WTC11 (cell line): ENCODE results near the gene UTS2B. TPM values are rescaled to one million over a fixed set of nuclear protein-coding genes. Genes with fewer than 3 reads are reported as not detected.

ENCODE experiments used
- ATAC-seq: fragments of 200-7000 bp; cut with Tn5 transposase; 2 replicates; pipeline ENCODE4 v1.10.0; 2021; ENCODE audit warnings: mild to moderate bottlenecking, moderate library complexity
- CTCF ChIA-PET: fragments of 300-600 bp; sonication (Branson Sonifier 250); formaldehyde crosslinking; loops from one replicate; lab custom pipeline; 2021; ENCODE audit warnings: antibody characterized with exemption; lab: Charles Lee
- POLR2A ChIA-PET: fragments of 350-600 bp; sonication (Branson Sonifier 250); formaldehyde crosslinking; loops from one replicate; lab custom pipeline; 2021; ENCODE audit warnings: antibody characterized with exemption; lab: Charles Lee
- DNase-seq: peaks from one replicate; pipeline ENCODE4 v3.0.0; 2021; ENCODE audit warnings: low spot score
- H3K27ac Mint-ChIP-seq: 2 replicates; pipeline ENCODE4 v1.8.0; 2021; ENCODE audit warnings: mixed read lengths
- H3K27me3 Mint-ChIP-seq: 2 replicates; pipeline ENCODE4 v1.8.0; 2021; ENCODE audit warnings: low read depth, mild to moderate bottlenecking, moderate library complexity, mixed read lengths
- H3K36me3 Mint-ChIP-seq: 2 replicates; pipeline ENCODE4 v1.8.0; 2021; ENCODE audit warnings: mixed read lengths
- H3K4me1 Mint-ChIP-seq: 2 replicates; pipeline ENCODE4 v1.8.0; 2022; ENCODE audit warnings: mixed read lengths
- H3K4me3 Mint-ChIP-seq: 2 replicates; pipeline ENCODE4 v1.8.0; 2021; ENCODE audit warnings: mild to moderate bottlenecking, moderate library complexity, mixed read lengths
- H3K9me3 Mint-ChIP-seq: 2 replicates; pipeline ENCODE4 v1.8.0; 2021; ENCODE audit warnings: mixed read lengths
- ATF1 ChIP-seq: sonication (generic); formaldehyde crosslinking; IDR thresholded peaks from 2 replicates; pipeline ENCODE4 v1.8.1; 2023; ENCODE audit warnings: mild to moderate bottlenecking, moderate library complexity, missing genetic modification reagents
- ELF4 ChIP-seq: sonication (generic); formaldehyde crosslinking; IDR thresholded peaks from 2 replicates; pipeline ENCODE4 v1.8.1; 2022; ENCODE audit warnings: low read depth, mild to moderate bottlenecking, moderate library complexity, missing genetic modification reagents
- ERG ChIP-seq: fragments of 250-450 bp; sonication (Bioruptor Pico); IDR thresholded peaks from 2 replicates; pipeline ENCODE4 v1.8.0; 2021; ENCODE audit warnings: mild to moderate bottlenecking
- FOXP4 ChIP-seq: sonication (generic); formaldehyde crosslinking; IDR thresholded peaks from 2 replicates; pipeline ENCODE4 v1.8.0; 2022; ENCODE audit warnings: mild to moderate bottlenecking, missing genetic modification reagents
- GABPB1 ChIP-seq: sonication (generic); formaldehyde crosslinking; IDR thresholded peaks from 2 replicates; pipeline ENCODE4 v1.8.1; 2023; ENCODE audit warnings: mild to moderate bottlenecking, missing genetic modification reagents
- GRHL2 ChIP-seq: fragments of 250-450 bp; sonication (Bioruptor Pico); IDR thresholded peaks from 2 replicates; pipeline ENCODE4 v1.8.0; 2022; ENCODE audit warnings: mild to moderate bottlenecking, moderate library complexity; ENCODE audit not compliant: insufficient replicate concordance, severe bottlenecking
- MAX ChIP-seq: sonication (generic); formaldehyde crosslinking; IDR thresholded peaks from 2 replicates; pipeline ENCODE4 v1.8.0; 2022; ENCODE audit warnings: mild to moderate bottlenecking, missing genetic modification reagents
- MXD4 ChIP-seq: fragments of 250-450 bp; sonication (Bioruptor Pico); IDR thresholded peaks from 2 replicates; pipeline ENCODE4 v1.8.0; 2021; ENCODE audit warnings: mild to moderate bottlenecking, moderate library complexity, borderline replicate concordance
- MYBL2 ChIP-seq: sonication (generic); formaldehyde crosslinking; IDR thresholded peaks from 2 replicates; pipeline ENCODE4 v1.8.1; 2023; ENCODE audit warnings: mild to moderate bottlenecking, moderate library complexity, missing genetic modification reagents
- NFE2L1 ChIP-seq: sonication (generic); formaldehyde crosslinking; IDR thresholded peaks from 2 replicates; pipeline ENCODE4 v1.8.1; 2023; ENCODE audit warnings: missing genetic modification reagents
- PREB ChIP-seq: sonication (generic); formaldehyde crosslinking; IDR thresholded peaks from 2 replicates; pipeline ENCODE4 v1.8.1; 2022; ENCODE audit warnings: mild to moderate bottlenecking, missing genetic modification reagents, moderate library complexity, borderline replicate concordance
- PRRX2 ChIP-seq: fragments of 250-450 bp; sonication (Bioruptor Pico); IDR thresholded peaks from 2 replicates; pipeline ENCODE4 v1.8.0; 2021; ENCODE audit warnings: mild to moderate bottlenecking
- RORB ChIP-seq: fragments of 250-450 bp; sonication (Bioruptor Pico); IDR thresholded peaks from 2 replicates; pipeline ENCODE4 v1.9.0; 2021; ENCODE audit warnings: mild to moderate bottlenecking
- SMAD4 ChIP-seq: sonication (generic); formaldehyde crosslinking; IDR thresholded peaks from 2 replicates; pipeline ENCODE4 v1.8.0; 2022; ENCODE audit warnings: mild to moderate bottlenecking, missing genetic modification reagents
- SOX15 ChIP-seq: fragments of 250-450 bp; sonication (Bioruptor Pico); IDR thresholded peaks from 2 replicates; pipeline ENCODE4 v1.9.0; 2021; ENCODE audit warnings: mild to moderate bottlenecking
- STAT6 ChIP-seq: sonication (generic); formaldehyde crosslinking; conservative IDR thresholded peaks from 2 replicates; pipeline ENCODE4 v1.8.1; 2023; ENCODE audit warnings: mild to moderate bottlenecking, low read depth, missing genetic modification reagents, moderate library complexity
- TCF7 ChIP-seq: sonication (generic); formaldehyde crosslinking; IDR thresholded peaks from 2 replicates; pipeline ENCODE4 v1.8.0; 2022; ENCODE audit warnings: mild to moderate bottlenecking, low read depth, missing genetic modification reagents, moderate library complexity
- ZMAT4 ChIP-seq: fragments of 250-450 bp; sonication (Bioruptor Pico); IDR thresholded peaks from 2 replicates; pipeline ENCODE4 v1.9.0; 2021; ENCODE audit warnings: mild to moderate bottlenecking
- ZNF121 ChIP-seq: sonication (generic); formaldehyde crosslinking; IDR thresholded peaks from 2 replicates; pipeline ENCODE4 v1.8.0; 2023; ENCODE audit warnings: missing genetic modification reagents
- ZNF219 ChIP-seq: sonication (generic); formaldehyde crosslinking; IDR thresholded peaks from 2 replicates; pipeline ENCODE4 v1.8.0; 2023; ENCODE audit warnings: missing genetic modification reagents, mild to moderate bottlenecking, borderline replicate concordance
- ZNF317 ChIP-seq: sonication (generic); formaldehyde crosslinking; IDR thresholded peaks from 2 replicates; pipeline ENCODE4 v1.8.1; 2023; ENCODE audit warnings: low read depth, mild to moderate bottlenecking, moderate library complexity, missing genetic modification reagents, borderline replicate concordance
- ZNF416 ChIP-seq: fragments of 250-450 bp; sonication (Bioruptor Pico); IDR thresholded peaks from 2 replicates; pipeline ENCODE4 v1.9.0; 2021; ENCODE audit warnings: mild to moderate bottlenecking, inconsistent platforms
- ZNF512 ChIP-seq: sonication (generic); formaldehyde crosslinking; IDR thresholded peaks from 2 replicates; pipeline ENCODE4 v1.8.1; 2022; ENCODE audit warnings: missing genetic modification reagents, borderline replicate concordance
- ZNF671 ChIP-seq: fragments of 250-450 bp; sonication (Bioruptor Pico); IDR thresholded peaks from 2 replicates; pipeline ENCODE4 v1.8.0; 2021; ENCODE audit warnings: mild to moderate bottlenecking
- total RNA-seq: library from RNA; stranded (reverse); gene quantifications from 3 replicates; pipeline ENCODE4 v1.2.3, GENCODE V29; 2021

UTS2B gene
- total RNA-seq, 1 experiment from 2014 or later: not detected

GRCh38 chr3:191282251-191283185 lies 47.8 kb downstream of the UTS2B start:
- Mint-ChIP-seq H3K9me3 (no peaks in the 10 kb centered on the region), H3K36me3 (no peaks in the 10 kb centered on the region), H3K27me3 (no peaks in the 10 kb centered on the region), H3K4me3 (no peak overlapping the region), H3K4me1 (no peaks in the 10 kb centered on the region)
- DNase-seq (no peak), ATAC-seq (no peak)
- POLR2A ChIA-PET: no interaction called here
- TF ChIP-seq SMAD4: no peak
- TF ChIP-seq RORB (CRISPR knock-in tag): no peak
- TF ChIP-seq ZNF416: no peak
- TF ChIP-seq ATF1 (CRISPR knock-in tag): no peak
- no peak for TF ChIP-seq NFE2L1 (CRISPR knock-in tag)
- no peak for TF ChIP-seq MAX (CRISPR knock-in tag)
- TF ChIP-seq ZMAT4: no peak
- no peak for TF ChIP-seq ZNF512 (CRISPR knock-in tag)
- TF ChIP-seq PREB (CRISPR knock-in tag): no peak
- TF ChIP-seq ZNF121: no peak
- no peak for TF ChIP-seq MXD4 (CRISPR knock-in tag)
- TF ChIP-seq TCF7: no peak
- TF ChIP-seq SOX15 (CRISPR knock-in tag): no peak
- no peak for TF ChIP-seq ZNF219 (CRISPR knock-in tag)
- TF ChIP-seq ZNF671 (CRISPR knock-in tag): no peak
- TF ChIP-seq PRRX2 (CRISPR knock-in tag): no peak
- TF ChIP-seq, all 79 proteins: peak for 0
- H3K27ac Mint-ChIP-seq: no peak overlapping the region
- CTCF ChIA-PET: no interaction called here

GRCh38 chr3:191280882-191281281 lies 49.4 kb downstream of the UTS2B start:
- ChIA-PET POLR2A (no interaction called here), CTCF (no interaction called here)
- DNase-seq: no peak
- Mint-ChIP-seq H3K36me3 (no peaks in the 10 kb centered on the region), H3K4me3 (no peak overlapping the region), H3K27ac (no peak overlapping the region), H3K4me1 (no peaks in the 10 kb centered on the region), H3K27me3 (no peaks in the 10 kb centered on the region), H3K9me3 (no peaks in the 10 kb centered on the region)
- TF ChIP-seq ELF4 (CRISPR knock-in tag): no peak
- TF ChIP-seq ERG (CRISPR knock-in tag): no peak
- no peak for TF ChIP-seq PREB (CRISPR knock-in tag)
- no peak for TF ChIP-seq GABPB1
- TF ChIP-seq GRHL2 (CRISPR knock-in tag): no peak
- TF ChIP-seq FOXP4 (CRISPR knock-in tag): no peak
- TF ChIP-seq STAT6 (CRISPR knock-in tag): no peak
- TF ChIP-seq ZNF317: no peak
- TF ChIP-seq MYBL2 (CRISPR knock-in tag): no peak
- no peak for ATAC-seq
